CD4-positive, alpha-beta memory T cell (primary cell): ENCODE data around the gene MXI1. TPM values are rescaled to one million over a fixed set of nuclear protein-coding genes. Genes with fewer than 3 reads are reported as not detected.

ENCODE experiments used
- CTCF ChIA-PET: fragments of 350-600 bp; sonication (Branson Sonifier 250); formaldehyde crosslinking; loops from one replicate; lab custom pipeline; 2021; ENCODE audit warnings: inconsistent platforms; ENCODE audit not compliant: partially characterized antibody; lab: Charles Lee
- POLR2A ChIA-PET: fragments of 350-600 bp; sonication (Branson Sonifier 250); formaldehyde crosslinking; loops from one replicate; lab custom pipeline; 2021; ENCODE audit not compliant: partially characterized antibody; lab: Charles Lee
- DNase-seq, 5 donors: peaks; one replicate each; pipeline versions ENCODE4 v3.0.0 to v3.0.0-alpha.2; 2020 to 2022; ENCODE audit warnings: mixed read lengths in 1 of 5
- H3K27ac ChIP-seq: one replicate; pipeline ENCODE4 v1.7.0; 2013; ENCODE audit warnings: low read depth, low read length
- H3K27me3 ChIP-seq: 2 replicates; pipeline ENCODE4 v1.7.0; 2013; ENCODE audit warnings: mild to moderate bottlenecking, low read length, moderate library complexity; ENCODE audit not compliant: insufficient read depth
- H3K36me3 ChIP-seq: 2 replicates; pipeline ENCODE4 v1.7.0; 2013; ENCODE audit warnings: mild to moderate bottlenecking, low read length, moderate library complexity; ENCODE audit not compliant: insufficient read depth
- H3K4me1 ChIP-seq: 2 replicates; pipeline ENCODE4 v1.7.0; 2013; ENCODE audit warnings: mild to moderate bottlenecking, low read length, moderate library complexity; ENCODE audit not compliant: insufficient read depth
- H3K4me3 ChIP-seq, 2 donors: one replicate each; pipeline ENCODE4 v1.7.0; 2013; ENCODE audit warnings: low read length in 2 of 2, mild to moderate bottlenecking in 1 of 2
- H3K9me3 ChIP-seq, 2 donors: one replicate each; pipeline ENCODE4 v1.7.0; 2013; ENCODE audit warnings: low read length in 2 of 2, control low read depth in 1 of 2; ENCODE audit not compliant: control insufficient read depth in 1 of 2
- H3K27ac Mint-ChIP-seq, 7 donors: one replicate each; pipeline ENCODE4 v1.8.0; 2020 to 2021; ENCODE audit warnings: mixed read lengths in 7 of 7, mild to moderate bottlenecking in 6 of 7, inconsistent platforms in 3 of 7, moderate library complexity in 3 of 7
- H3K27me3 Mint-ChIP-seq, 2 donors: one replicate each; pipeline ENCODE4 v1.8.0; 2020 to 2021; ENCODE audit warnings: mixed read lengths in 2 of 2
- H3K36me3 Mint-ChIP-seq, 2 donors: one replicate each; pipeline ENCODE4 v1.8.0; 2020 to 2021; ENCODE audit warnings: mixed read lengths in 2 of 2, inconsistent platforms in 1 of 2, mild to moderate bottlenecking in 1 of 2
- H3K4me1 Mint-ChIP-seq, 4 donors: one replicate each; pipeline ENCODE4 v1.8.0; 2020 to 2021; ENCODE audit warnings: mixed read lengths in 4 of 4, mild to moderate bottlenecking in 1 of 4
- H3K4me3 Mint-ChIP-seq, 8 donors: one replicate each; pipeline ENCODE4 v1.8.0; 2020 to 2021; ENCODE audit warnings: mixed read lengths in 8 of 8, mild to moderate bottlenecking in 7 of 8, moderate library complexity in 6 of 8, inconsistent platforms in 3 of 8
- H3K9me3 Mint-ChIP-seq, 8 donors: one replicate each; pipeline ENCODE4 v1.8.0; 2020 to 2021; ENCODE audit warnings: mixed read lengths in 8 of 8, mild to moderate bottlenecking in 5 of 8, inconsistent platforms in 3 of 8, moderate library complexity in 1 of 8
- intact Hi-C: fragments of 100-400 bp; cut with micrococcal nuclease; formaldehyde crosslinking; loops from one replicate; pipeline ENCODE4 v1.15.1; 2023
- polyA plus RNA-seq, 2 donors: library from polyadenylated mRNA; unstranded; fragments of 300-500 nt; fragmentation: Illumina TruSeq; gene quantifications; one replicate each; pipeline ENCODE4 v1.2.3, GENCODE V29; 2021
- total RNA-seq, 2 experiments: library from RNA; stranded (reverse); gene quantifications; one replicate each; pipeline ENCODE4 v1.2.3, GENCODE V29; 2021

MXI1 gene
- total and polyA plus RNA-seq, 4 experiments from 2014 or later = 32.1 to 56.6 (median 52.1) TPM

GRCh38 chr10:110274647-110275046 lies 67.2 kb downstream of the MXI1 start:
- CTCF ChIA-PET = interaction anchor here (0.9 to 3.7 kb wide), 10 partner anchors 9 to 139 kb away, joined by 3 to 17 read pairs (median 4); partner anchors contain the start of gene MXI1
- Histone ChIP-seq H3K36me3 (no peaks in the 10 kb centered on the region), H3K9me3 (no peaks in the 10 kb centered on the region), H3K27ac (no peak overlapping the region), H3K27me3 (no peaks in the 10 kb centered on the region), H3K4me1 (peaks cover 43% of the 10 kb centered on the region), H3K4me3 (no peak overlapping the region)
- POLR2A ChIA-PET = interaction anchor here (1.1 to 3.3 kb wide), 6 partner anchors 14 to 136 kb away, joined by 3 to 20 read pairs (median 4); no protein-coding TSS in a partner anchor
- peak overlapping the region; percentile 2 to 82 (median 66) for H3K27ac Mint-ChIP-seq
- H3K4me1 Mint-ChIP-seq = peaks cover 28 to 72% (median 60%) of the 10 kb centered on the region in 4 donors
- intact Hi-C loops = loop anchor here (5.0 kb wide), 1 partner anchor 47 kb away; no protein-coding TSS in a partner anchor
- no peaks in the 10 kb centered on the region for H3K27me3 Mint-ChIP-seq
- DNase-seq = no peak
- peak overlapping the region in 1 of 8 donors; percentile 1 for H3K4me3 Mint-ChIP-seq
- H3K36me3 Mint-ChIP-seq = peaks cover 3% of the 10 kb centered on the region in 2 donors
- no peaks in the 10 kb centered on the region for H3K9me3 Mint-ChIP-seq

DNA sequence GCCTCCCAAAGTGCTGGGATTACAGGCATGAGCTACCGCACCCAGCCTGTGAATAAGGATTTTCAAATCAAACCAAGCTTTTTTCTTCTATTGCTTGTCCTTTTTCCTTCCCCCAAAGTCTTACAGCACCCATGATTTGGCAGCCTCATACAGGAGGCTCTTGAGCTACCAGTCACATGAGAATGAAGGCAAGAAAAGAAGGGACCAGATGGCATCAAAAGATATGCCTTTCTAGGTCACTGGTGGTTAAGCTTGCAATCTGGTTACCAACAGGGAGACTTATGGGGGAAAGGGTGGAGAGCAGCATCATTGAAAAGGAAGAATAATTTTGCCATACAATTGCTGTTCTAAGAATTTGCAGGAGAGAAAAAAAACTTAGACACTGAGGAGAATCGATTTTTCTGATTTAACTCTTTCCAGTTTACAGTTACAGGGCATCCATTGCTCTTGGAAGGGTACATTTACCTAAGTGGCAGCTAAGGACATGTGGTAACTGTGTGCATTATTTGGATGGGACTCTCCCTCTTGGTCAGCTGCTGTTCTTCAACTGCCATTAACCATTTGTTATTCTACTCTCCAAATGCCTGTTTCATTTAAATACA lies 67.8 kb downstream of the MXI1 start:
- H3K27me3 ChIP-seq = no peaks in the 10 kb centered on the region
- peak overlapping the region in 6 of 7 donors; percentile 6 to 79 (median 51) for H3K27ac Mint-ChIP-seq
- peak; percentile 28 to 65 (median 48) for DNase-seq
- peak overlapping the region in 5 of 8 donors; percentile 6 to 63 (median 35) for H3K4me3 Mint-ChIP-seq
- peaks cover 4% of the 10 kb centered on the region for H3K36me3 ChIP-seq
- no peaks in the 10 kb centered on the region for H3K27me3 Mint-ChIP-seq
- H3K4me1 Mint-ChIP-seq = peaks cover 27 to 66% (median 57%) of the 10 kb centered on the region in 4 donors
- H3K9me3 ChIP-seq = no peaks in the 10 kb centered on the region
- CTCF ChIA-PET = interaction anchor here (0.9 to 3.7 kb wide), 11 partner anchors 9 to 142 kb away, joined by 3 to 17 read pairs (median 3); partner anchors contain the start of gene MXI1
- H3K27ac ChIP-seq = no peak overlapping the region
- H3K4me1 ChIP-seq = peaks cover 37% of the 10 kb centered on the region
- intact Hi-C loops = loop anchor here (5.0 kb wide), 1 partner anchor 48 kb away; no protein-coding TSS in a partner anchor
- H3K4me3 ChIP-seq = no peak overlapping the region
- H3K36me3 Mint-ChIP-seq = peaks cover 3 to 4% of the 10 kb centered on the region in 2 donors
- POLR2A ChIA-PET = interaction anchor here (0.8 to 3.3 kb wide), 6 partner anchors 13 to 137 kb away, joined by 3 to 20 read pairs (median 3); no protein-coding TSS in a partner anchor
- no peaks in the 10 kb centered on the region for H3K9me3 Mint-ChIP-seq

- Histone ChIP-seq H3K27ac (no peak overlapping the region), H3K4me1 (peaks cover 36% of the 10 kb centered on the region), H3K36me3 (peaks cover 7% of the 10 kb centered on the region), H3K9me3 (no peaks in the 10 kb centered on the region), H3K4me3 (no peak overlapping the region), H3K27me3 (no peaks in the 10 kb centered on the region)
- Mint-ChIP-seq H3K27me3 (no peaks in the 10 kb centered on the region), H3K4me3 (no peak overlapping the region), H3K36me3 (peaks cover 6 to 13% of the 10 kb centered on the region in 2 donors), H3K4me1 (peaks cover 26 to 60% (median 51%) of the 10 kb centered on the region in 4 donors), H3K9me3 (no peaks in the 10 kb centered on the region), H3K27ac (peak overlapping the region in 1 of 7 donors; percentile 58)
- intact Hi-C loops = loop anchor here (5.0 kb wide), 1 partner anchor 49 kb away; no protein-coding TSS in a partner anchor
- ChIA-PET CTCF (interaction anchor here (0.9 kb wide), 1 partner anchor 47 kb away, joined by 3 read pairs; no protein-coding TSS in a partner anchor), POLR2A (no interaction called here)
- DNase-seq = no peak
These were observed 69.2 kb downstream of the MXI1 start for GRCh38 chr10:110276603-110277002.

GRCh38 chr10:110277591-110277990 lies 70.2 kb downstream of the MXI1 start:
- no peak overlapping the region for H3K4me3 ChIP-seq
- Mint-ChIP-seq H3K36me3 (peaks cover 6 to 13% of the 10 kb centered on the region in 2 donors), H3K27ac (peak overlapping the region in 1 of 7 donors; percentile 59), H3K4me1 (peaks cover 26 to 60% (median 49%) of the 10 kb centered on the region in 4 donors), H3K27me3 (no peaks in the 10 kb centered on the region), H3K9me3 (no peaks in the 10 kb centered on the region), H3K4me3 (no peak overlapping the region)
- ChIA-PET POLR2A (no interaction called here), CTCF (interaction anchor here (3.7 kb wide), 1 partner anchor 67 kb away, joined by 56 read pairs; the partner anchor contains the start of gene MXI1)
- DNase-seq = no peak
- no peaks in the 10 kb centered on the region for H3K9me3 ChIP-seq
- H3K4me1 ChIP-seq = peaks cover 36% of the 10 kb centered on the region
- intact Hi-C loops = loop anchor here (5.0 kb wide), 1 partner anchor 50 kb away; no protein-coding TSS in a partner anchor
- H3K27me3 ChIP-seq = no peaks in the 10 kb centered on the region
- H3K36me3 ChIP-seq = peaks cover 7% of the 10 kb centered on the region
- no peak overlapping the region for H3K27ac ChIP-seq

GRCh38 chr10:110278562-110279406 lies 71.4 kb downstream of the MXI1 start:
- Histone ChIP-seq H3K27me3 (no peaks in the 10 kb centered on the region), H3K9me3 (no peaks in the 10 kb centered on the region), H3K27ac (no peak overlapping the region), H3K36me3 (peaks cover 7% of the 10 kb centered on the region), H3K4me1 (peaks cover 29% of the 10 kb centered on the region), H3K4me3 (no peak overlapping the region)
- Mint-ChIP-seq H3K4me3 (peak overlapping the region in 2 of 8 donors; percentile 32 to 58), H3K27ac (peak overlapping the region in 3 of 7 donors; percentile 26 to 51 (median 44)), H3K36me3 (peaks cover 6 to 17% of the 10 kb centered on the region in 2 donors), H3K27me3 (no peaks in the 10 kb centered on the region), H3K9me3 (no peaks in the 10 kb centered on the region), H3K4me1 (peaks cover 21 to 53% (median 42%) of the 10 kb centered on the region in 4 donors)
- CTCF ChIA-PET = interaction anchor here (0.7 to 3.7 kb wide), 31 partner anchors 9 to 395 kb away, joined by 3 to 61 read pairs (median 4); partner anchors contain the start of gene MXI1
- POLR2A ChIA-PET = interaction anchor here (1.1 to 3.6 kb wide), 5 partner anchors 53 to 140 kb away, joined by 3 to 46 read pairs (median 8); partner anchors contain the start of gene MXI1
- intact Hi-C loops = loop anchor here (1.0 to 5.0 kb wide), 4 partner anchors 51 to 394 kb away; no protein-coding TSS in a partner anchor
- DNase-seq = no peak

- CTCF ChIA-PET = interaction anchor here (0.8 to 3.7 kb wide), 30 partner anchors 9 to 396 kb away, joined by 3 to 61 read pairs (median 4); partner anchors contain the start of gene MXI1
- Mint-ChIP-seq H3K27me3 (no peaks in the 10 kb centered on the region), H3K4me3 (peak overlapping the region in 2 of 8 donors; percentile 32 to 58), H3K4me1 (peaks cover 18 to 50% (median 36%) of the 10 kb centered on the region in 4 donors), H3K27ac (peak overlapping the region in 1 of 7 donors; percentile 51), H3K9me3 (no peaks in the 10 kb centered on the region), H3K36me3 (peaks cover 8 to 24% of the 10 kb centered on the region in 2 donors)
- intact Hi-C loops = loop anchor here (1.0 to 5.0 kb wide), 4 partner anchors 52 to 395 kb away; no protein-coding TSS in a partner anchor
- H3K36me3 ChIP-seq = peaks cover 13% of the 10 kb centered on the region
- H3K9me3 ChIP-seq = no peaks in the 10 kb centered on the region
- H3K27me3 ChIP-seq = no peaks in the 10 kb centered on the region
- peaks cover 22% of the 10 kb centered on the region for H3K4me1 ChIP-seq
- no peak overlapping the region for H3K27ac ChIP-seq
- POLR2A ChIA-PET = interaction anchor here (1.1 to 3.6 kb wide), 5 partner anchors 54 to 141 kb away, joined by 3 to 46 read pairs (median 8); partner anchors contain the start of gene MXI1
- H3K4me3 ChIP-seq = no peak overlapping the region
- peak; percentile 54 to 58 (median 58) for DNase-seq
These were observed 72.1 kb downstream of the MXI1 start for GRCh38 chr10:110279407-110279986.
